NCI-H1436 treated with DMSO at 0.1 percent for 48 hours (cell line): ENCODE data around the gene LCAT.
"Not testable (repeated sequence)": the region's sequence is repeated elsewhere in the genome, so short reads cannot be mapped to it uniquely, and the experiment has no call there.

ENCODE experiments used
- DNase-seq: peaks from one replicate; lab custom pipeline; 2025; lab: John Stamatoyannopoulos, UW

LCAT gene

GRCh38 chr16:67931712-67932461 is 12.0 kb downstream of the LCAT start, which contains the start of gene CTRL:
Gene CTRL (minus strand): TSS chr16:67931862. CDS start chr16:67931852, 10 bp downstream.
- DNase-seq: no peak

DNA sequence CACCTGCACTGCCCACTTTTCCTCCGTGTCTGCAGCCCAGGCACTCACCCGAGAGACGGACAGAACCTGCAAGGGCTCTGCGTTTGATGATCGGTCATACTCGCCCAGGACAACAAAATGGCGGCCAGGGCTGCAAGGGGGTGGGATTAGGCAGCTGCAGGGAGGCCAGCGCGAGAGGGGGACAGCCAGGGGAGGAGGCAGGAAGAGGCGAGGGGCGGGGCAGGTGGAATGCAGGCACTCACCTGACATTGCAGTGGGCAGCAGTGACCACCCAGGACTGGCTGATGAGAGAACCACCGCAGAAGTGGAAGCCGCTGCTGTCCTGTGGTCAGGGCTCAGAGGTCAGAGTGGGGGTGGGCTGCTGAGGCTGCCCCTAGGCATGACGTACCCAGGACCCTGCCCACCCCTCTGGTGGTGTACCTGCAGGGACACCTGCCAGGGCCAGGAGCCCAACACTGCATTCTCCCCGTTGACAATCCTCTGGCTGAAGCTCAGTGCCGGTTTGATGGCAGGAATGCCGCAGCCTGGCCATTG is 13.2 kb downstream of the LCAT start:
- DNase-seq: no peak

GRCh38 chr16:67930191-67930590 is 13.7 kb downstream of the LCAT start:
- no peak for DNase-seq

DNA sequence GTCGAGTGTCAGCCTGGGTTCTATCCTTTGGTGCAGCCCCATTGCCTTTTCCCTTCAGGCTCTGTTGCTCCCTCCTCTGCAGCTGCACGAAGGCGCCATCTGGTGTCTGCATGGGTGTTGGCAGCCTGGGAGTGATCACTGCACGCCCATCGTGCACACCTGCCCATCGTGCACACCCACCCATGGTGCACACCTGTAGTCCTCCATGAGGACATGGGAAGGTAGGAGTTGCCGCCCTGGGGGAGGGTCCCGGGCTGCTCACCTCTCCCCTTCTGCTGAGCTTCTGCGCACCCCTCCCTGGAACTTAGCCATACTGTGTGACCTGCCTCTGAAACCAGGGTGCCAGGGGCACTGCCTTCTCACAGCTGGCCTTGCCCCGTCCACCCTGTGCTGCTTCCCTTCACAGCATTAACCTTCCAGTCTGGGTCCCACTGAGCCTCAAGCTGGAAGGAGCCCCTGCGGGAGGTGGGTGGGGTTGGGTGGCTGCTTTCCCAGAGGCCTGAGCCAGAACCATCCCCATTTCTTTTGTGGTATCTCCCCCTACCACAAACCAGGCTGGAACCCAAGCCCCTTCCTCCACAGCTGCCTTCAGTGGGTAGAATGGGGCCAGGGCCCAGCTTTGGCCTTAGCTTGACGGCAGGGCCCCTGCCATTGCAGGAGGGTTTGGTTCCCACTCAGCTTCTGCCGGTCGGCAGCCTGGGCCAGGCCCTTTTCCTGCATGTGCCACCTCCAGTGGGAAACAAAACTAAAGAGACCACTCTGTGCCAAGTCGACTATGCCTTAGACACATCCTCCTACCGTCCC is 15.2 kb downstream of the LCAT start:
- DNase-seq: no peak

- no peak for DNase-seq
Observed at GRCh38 chr16:67928147-67928546, 15.8 kb downstream of the LCAT start.

GRCh38 chr16:67927131-67927941 is 16.6 kb downstream of the LCAT start:
- no peak for DNase-seq

DNA sequence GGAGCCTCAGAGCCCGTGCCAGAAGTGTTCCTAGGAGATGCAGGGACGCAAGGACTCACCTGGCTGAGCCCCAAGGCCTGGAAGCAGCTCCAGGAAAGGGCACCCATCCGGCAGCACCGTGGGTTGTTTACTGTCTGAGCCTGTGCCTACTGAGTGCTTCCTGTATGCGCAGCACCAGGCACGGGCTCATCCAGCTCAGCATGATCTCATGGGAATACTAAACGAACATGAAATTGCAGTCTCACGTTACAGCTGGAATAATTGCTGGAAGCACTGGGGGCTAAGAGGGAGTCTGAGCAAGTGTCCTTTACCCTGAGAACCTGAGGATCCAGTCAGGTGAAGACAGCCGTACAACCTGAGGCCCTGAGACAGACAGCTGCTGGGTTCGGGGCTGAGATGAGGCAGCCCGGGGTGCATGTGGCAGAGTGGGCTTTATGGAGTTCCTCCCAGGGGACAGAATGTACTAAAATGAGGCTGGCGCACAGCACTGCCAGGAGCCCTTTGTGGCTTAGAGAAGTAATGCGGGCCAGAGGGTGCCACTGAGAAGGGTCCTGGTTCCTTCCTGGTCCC is 17.7 kb downstream of the LCAT start:
- DNase-seq: peak; percentile 67

- DNase-seq: no peak
Observed at GRCh38 chr16:67924140-67924906, 19.6 kb downstream of the LCAT start.

- no peak for DNase-seq
Observed at GRCh38 chr16:67923414-67924116, 20.4 kb downstream of the LCAT start.

DNA sequence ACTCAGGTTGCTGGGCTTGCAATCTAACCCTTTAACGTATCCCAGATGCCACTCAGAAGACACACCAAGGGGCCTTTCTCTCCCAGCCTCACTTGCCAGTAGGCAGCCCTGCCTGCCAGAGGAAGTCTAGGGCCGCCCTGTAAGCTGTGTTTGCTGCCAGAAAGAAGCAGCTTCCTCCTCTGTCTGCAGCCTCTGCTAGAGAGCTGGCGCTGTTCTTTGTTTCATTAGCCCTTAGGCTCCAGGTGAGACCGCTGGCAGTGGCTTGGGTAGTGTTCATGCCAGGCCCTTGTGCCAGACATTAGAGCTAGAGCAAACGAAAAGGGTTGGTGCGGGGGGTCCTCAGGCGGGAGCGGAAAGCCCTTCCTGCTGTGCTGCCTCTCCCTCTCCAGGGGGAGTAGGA is 21.2 kb downstream of the LCAT start:
- no peak for DNase-seq

DNA sequence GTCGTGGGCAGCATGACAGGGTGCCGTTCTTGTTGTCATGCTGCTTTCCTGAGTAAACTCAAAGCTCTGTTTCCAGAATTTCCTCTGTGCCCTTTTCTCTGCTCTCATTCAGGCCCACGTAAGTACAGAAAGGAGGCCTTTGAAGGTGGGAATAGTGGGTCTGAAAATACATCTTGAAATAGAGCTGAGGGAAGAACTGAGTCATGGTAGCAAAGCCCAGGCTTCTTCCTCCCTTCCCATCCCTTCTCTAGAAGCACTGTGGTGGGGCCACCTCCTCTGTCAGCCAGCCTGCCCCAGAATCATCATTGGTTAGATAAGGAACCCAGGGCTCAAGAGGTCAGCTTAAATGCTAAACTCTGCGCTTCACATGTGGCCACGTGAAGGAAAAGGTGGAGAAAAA is 21.7 kb downstream of the LCAT start:
- no peak for DNase-seq

DNA sequence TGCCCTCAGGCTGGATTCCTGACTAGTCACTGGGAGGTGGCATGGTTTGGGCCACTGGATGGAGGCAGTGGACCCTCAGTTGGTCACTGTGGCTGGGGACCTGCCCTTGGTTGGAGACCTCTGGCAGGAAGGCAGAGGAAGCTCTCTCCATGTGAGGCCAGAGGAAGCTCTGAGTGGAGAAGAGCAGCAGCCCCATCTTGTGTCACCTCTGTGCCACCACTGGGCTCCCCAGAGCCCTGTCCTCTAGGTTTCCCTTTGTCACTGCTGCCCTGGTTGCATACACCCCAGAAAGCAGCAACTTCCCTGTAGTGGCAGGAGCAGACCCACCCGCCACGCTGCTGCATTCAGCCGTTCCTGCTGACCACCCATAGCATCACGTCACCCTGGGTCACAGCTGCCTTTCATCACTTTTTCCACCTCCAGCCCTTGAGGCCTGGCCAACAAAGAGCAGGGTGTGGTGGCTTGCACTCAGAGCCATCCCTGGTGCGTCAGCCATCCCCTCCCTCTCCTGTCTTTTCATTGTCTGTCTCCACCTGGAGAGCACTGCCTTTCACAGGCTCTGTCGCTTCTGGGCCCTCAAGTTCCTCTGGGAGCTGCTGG is 24.2 kb downstream of the LCAT start:
- DNase-seq: no peak

DNA sequence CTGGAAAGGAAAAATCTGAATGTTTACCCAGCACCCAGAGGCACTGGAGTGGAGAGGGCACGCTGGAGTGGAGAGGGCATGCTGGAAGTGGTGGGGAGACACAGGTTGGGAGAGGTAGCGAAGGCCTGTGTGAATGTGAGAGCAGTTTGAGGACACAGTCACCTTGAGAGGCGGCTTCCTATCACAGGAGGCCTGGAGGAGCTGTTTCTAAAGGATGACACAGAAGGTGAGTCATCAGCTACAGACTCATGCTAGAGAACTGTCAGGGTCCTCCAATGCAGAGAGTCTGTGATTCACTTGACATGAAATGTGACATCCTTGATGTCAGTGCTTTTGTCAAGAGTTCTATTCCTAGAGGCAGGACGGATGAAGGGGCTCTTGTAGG is 26.1 kb downstream of the LCAT start:
- no peak for DNase-seq

DNA sequence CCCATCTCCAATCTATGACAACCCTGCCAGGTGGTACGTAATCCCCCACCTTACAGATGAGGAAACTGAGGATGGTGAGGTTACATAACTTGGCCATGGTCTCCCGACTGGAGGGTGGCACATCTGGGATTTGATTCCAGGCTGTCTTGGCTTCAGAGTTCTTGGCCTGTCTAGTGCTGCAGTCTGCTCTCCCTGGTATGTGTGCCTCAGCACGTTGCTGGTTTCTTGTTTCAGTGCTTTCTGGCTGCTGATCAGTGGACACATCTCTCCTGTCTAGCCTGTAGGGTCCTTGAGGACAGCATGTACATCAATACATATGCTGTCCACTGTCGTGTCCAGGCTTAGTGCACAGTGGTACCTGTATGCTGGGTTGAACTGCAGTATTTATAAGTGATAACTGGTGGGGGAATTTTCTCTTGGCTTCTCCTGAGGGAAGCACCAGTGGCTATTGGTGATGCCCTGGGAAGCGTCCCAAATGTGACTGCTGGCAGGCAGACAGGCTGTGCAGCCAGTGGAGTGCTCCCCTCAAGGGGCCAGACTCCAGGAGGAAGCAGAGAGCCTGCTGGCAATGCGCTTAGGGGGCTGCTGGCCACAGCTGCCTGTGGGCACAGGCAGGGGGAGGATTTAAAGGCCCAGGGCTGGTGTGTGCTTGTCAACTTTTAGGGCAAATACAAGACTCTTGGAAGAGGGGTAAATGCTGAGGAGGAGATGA is 26.6 kb downstream of the LCAT start:
- DNase-seq: no peak

GRCh38 chr16:67915831-67916723 is 27.8 kb downstream of the LCAT start:
- no peak for DNase-seq

DNA sequence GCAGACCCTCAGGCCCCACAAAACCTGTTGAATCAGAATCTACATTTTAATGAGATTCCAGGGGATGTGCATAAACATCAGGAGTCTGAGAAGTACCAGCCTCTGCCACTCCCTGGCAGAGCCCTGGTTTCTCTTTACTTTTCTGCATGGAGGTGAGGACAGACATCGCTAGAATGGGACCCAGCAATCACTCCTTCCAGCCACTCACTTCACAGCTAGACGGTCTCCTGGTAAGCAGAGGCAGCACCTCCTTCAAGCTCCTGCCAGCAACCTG is 28.5 kb downstream of the LCAT start:
- DNase-seq: not testable (repeated sequence)

GRCh38 chr16:67914758-67915495 is 29.0 kb downstream of the LCAT start:
- DNase-seq: no peak

DNA sequence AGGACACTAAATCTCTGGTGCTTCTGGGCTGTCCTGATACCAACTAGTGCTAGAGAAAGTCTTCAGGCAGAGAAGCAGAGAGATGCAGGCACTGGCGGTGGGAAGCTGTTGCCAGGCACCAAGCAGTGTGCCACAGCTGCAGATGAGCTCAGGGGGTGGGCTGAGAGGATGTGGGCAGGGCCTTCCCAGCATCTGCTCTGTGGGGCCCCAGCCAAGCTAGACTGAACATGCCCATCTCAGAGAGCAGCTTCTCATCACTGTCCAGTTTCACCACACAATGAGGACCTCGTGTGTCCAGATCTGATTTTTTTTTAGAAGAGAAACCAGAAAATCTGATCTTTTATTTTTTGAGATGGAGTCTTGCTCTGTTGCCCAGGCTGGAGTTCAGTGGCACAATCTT is 33.8 kb downstream of the LCAT start:
- no peak for DNase-seq
